Endothelial cell of umbilical vein (primary cell): ENCODE results near the gene CDK2. TPM values are rescaled to one million over a fixed set of nuclear protein-coding genes. Genes with fewer than 3 reads are reported as not detected.

Source experiments
- BruUV-seq: library from RNA; stranded (reverse); fragments of 400-500 nt; replicated peaks from 2 replicates; lab custom pipeline; 2021; lab: Mats Ljungman, UMichigan
- CTCF ChIA-PET: fragments of 300-600, 350-600 bp; sonication (Branson Sonifier 250); formaldehyde crosslinking; loops from one replicate; lab custom pipeline; 2021; ENCODE audit warnings: antibody characterized with exemption, inconsistent platforms; lab: Charles Lee
- POLR2A ChIA-PET: fragments of 300-600, 350-600 bp; sonication (Branson Sonifier 250); formaldehyde crosslinking; loops from one replicate; lab custom pipeline; 2021; ENCODE audit warnings: antibody characterized with exemption, inconsistent platforms; lab: Charles Lee
- DNase-seq: peaks from one replicate; pipeline ENCODE4 v3.0.0-alpha.2; 2011; ENCODE audit warnings: low read depth, low spot score
- FAIRE-seq: peaks from 2 replicates; lab custom pipeline; 2011; peaks lifted over from hg19 to GRCh38; lab: Jason Lieb, UNC
- H2AFZ ChIP-seq: 2 replicates; pipeline ENCODE4 v1.6.0; 2012; ENCODE audit warnings: low read depth, low read length, control low read depth, inconsistent platforms
- H3K27ac ChIP-seq: 2 replicates; pipeline ENCODE4 v1.5.1; 2011; ENCODE audit warnings: low read depth, mild to moderate bottlenecking, control low read depth, low read length, moderate library complexity; ENCODE audit not compliant: insufficient read depth
- H3K27me3 ChIP-seq, 2 experiments: 2 replicates each; pipeline versions ENCODE4 v1.6.0 to v1.6.1; 2011; ENCODE audit warnings: low read length in 2 of 2, mixed read lengths in 1 of 2; ENCODE audit not compliant: control insufficient read depth in 2 of 2, insufficient read depth in 2 of 2
- H3K36me3 ChIP-seq, 2 experiments: 2 replicates in 1 of 2; 3 replicates in 1 of 2; pipeline ENCODE4 v1.5.1; 2011; ENCODE audit warnings: low read length in 2 of 2, mild to moderate bottlenecking in 1 of 2, moderate library complexity in 1 of 2; ENCODE audit not compliant: control insufficient read depth in 2 of 2, insufficient read depth in 2 of 2; ENCODE audit errors: extremely low read depth in 1 of 2
- H3K4me1 ChIP-seq: 3 replicates; pipeline ENCODE4 v1.5.1; 2011; ENCODE audit warnings: mild to moderate bottlenecking, low read length; ENCODE audit not compliant: control insufficient read depth, insufficient read depth; ENCODE audit errors: extremely low read depth
- H3K4me2 ChIP-seq: 2 replicates; pipeline ENCODE4 v1.6.1; 2011; ENCODE audit warnings: low read length, control low read depth, mixed read lengths; ENCODE audit not compliant: insufficient read depth
- H3K4me3 ChIP-seq, 3 experiments: fragments of 200-600 bp in 1 of 3; sonication (generic), shearing (Covaris generic) in 1 of 3; replicated peaks in 1 of 3; 2 replicates each; pipeline ENCODE4 v1.5.1; 2011 to 2016; ENCODE audit warnings: control low read depth in 3 of 3, low read length in 3 of 3, mild to moderate bottlenecking in 2 of 3, inconsistent platforms in 1 of 3, low read depth in 1 of 3, moderate library complexity in 1 of 3; ENCODE audit not compliant: insufficient read depth in 1 of 3
- H3K79me2 ChIP-seq: 2 replicates; pipeline ENCODE4 v1.6.0; 2012; ENCODE audit warnings: low read length, inconsistent platforms; ENCODE audit not compliant: control insufficient read depth, insufficient read depth
- H3K9ac ChIP-seq: replicated peaks from 2 replicates; pipeline ENCODE3; 2011; ENCODE audit warnings: low read length, control low read depth; ENCODE audit not compliant: insufficient read depth; ENCODE audit errors: extremely low read depth
- H3K9me1 ChIP-seq: replicated peaks from 3 replicates; pipeline ENCODE4 v1.6.0; 2011; ENCODE audit warnings: mild to moderate bottlenecking, low read length; ENCODE audit not compliant: control insufficient read depth, insufficient read depth; ENCODE audit errors: extremely low read depth
- H3K9me3 ChIP-seq: replicated peaks from 2 replicates; pipeline ENCODE4 v1.5.1; 2012; ENCODE audit warnings: low read length, inconsistent platforms; ENCODE audit not compliant: control insufficient read depth, insufficient read depth
- H4K20me1 ChIP-seq: replicated peaks from 2 replicates; pipeline ENCODE3; 2011; ENCODE audit warnings: mild to moderate bottlenecking, low read length; ENCODE audit not compliant: control insufficient read depth, insufficient read depth; ENCODE audit errors: extremely low read depth
- CTCF ChIP-seq, 2 donors: IDR thresholded peaks; 1 replicate in 1 of 2; 2 replicates in 1 of 2; pipeline ENCODE4 v1.5.1; 2011; ENCODE audit warnings: low read length in 2 of 2, mild to moderate bottlenecking in 2 of 2, moderate library complexity in 2 of 2, control low read depth in 1 of 2, inconsistent platforms in 1 of 2, low read depth in 1 of 2; ENCODE audit not compliant: insufficient read depth in 1 of 2; ENCODE audit errors: extremely low read depth in 1 of 2
- EZH2 ChIP-seq: IDR thresholded peaks from 2 replicates; pipeline ENCODE4 v1.6.1; 2012; ENCODE audit warnings: borderline replicate concordance, low read depth, mild to moderate bottlenecking, moderate library complexity, low read length, inconsistent platforms; ENCODE audit not compliant: severe bottlenecking
- FOS ChIP-seq: IDR thresholded peaks from 2 replicates; pipeline ENCODE4 v1.6.1; 2011; ENCODE audit warnings: mild to moderate bottlenecking, low read length, moderate library complexity, borderline replicate concordance; ENCODE audit not compliant: insufficient read depth
- GATA2 ChIP-seq: IDR thresholded peaks from 2 replicates; pipeline ENCODE4 v1.7.0; 2011; ENCODE audit warnings: low read depth, mild to moderate bottlenecking, moderate library complexity, mixed read lengths, low read length; ENCODE audit not compliant: insufficient read length, insufficient read depth
- JUN ChIP-seq: IDR thresholded peaks from 2 replicates; pipeline ENCODE4 v1.6.1; 2011; ENCODE audit warnings: borderline replicate concordance, low read depth; ENCODE audit not compliant: insufficient read length, insufficient read depth
- MAX ChIP-seq: IDR thresholded peaks from 2 replicates; pipeline ENCODE4 v1.6.1; 2011; ENCODE audit not compliant: insufficient read depth, insufficient read length
- MYC ChIP-seq: IDR thresholded peaks from one replicate; pipeline ENCODE4 v1.6.1; 2011; ENCODE audit warnings: mild to moderate bottlenecking, low read depth, low read length
- POLR2A ChIP-seq: IDR thresholded peaks from 2 replicates; pipeline ENCODE4 v1.6.1; 2012; ENCODE audit warnings: low read depth, mild to moderate bottlenecking, control low read depth, low read length
- POLR2AphosphoS5 ChIP-seq: IDR thresholded peaks from 2 replicates; pipeline ENCODE4 v1.6.1; 2012; ENCODE audit warnings: low read depth, mild to moderate bottlenecking, control low read depth, low read length, moderate library complexity; ENCODE audit not compliant: insufficient read depth
- dilution Hi-C: fragments of 300-500 bp; cut with MboI; formaldehyde crosslinking; loops from one replicate; pipeline ENCODE4 v1.15.0; 2019; ENCODE audit warnings: low sequenced_read_pairs; ENCODE audit not compliant: extremely low pct_ligation_motif_present
- intact Hi-C: fragments of 100-400 bp; cut with micrococcal nuclease; formaldehyde crosslinking; loops from one replicate; pipeline ENCODE4 v1.10.0; 2022
- polyA plus RNA-seq, 4 experiments: library from polyadenylated mRNA; depleted of rRNA in 3 of 4; stranded (reverse) in 3 of 4; unstranded in 1 of 4; fragments of >200 nt; gene quantifications; 2 replicates each; pipeline versions ENCODE4 v1.2.1 to v1.2.3, GENCODE V29; 2011 to 2012; ENCODE audit warnings: missing spikeins in 1 of 4
- total RNA-seq: library from RNA; stranded (reverse); gene quantifications from 2 replicates; pipeline ENCODE4 v1.2.3, GENCODE V29; 2021

Gene CDK2
- total and polyA plus RNA-seq, 2 donors (not counting 3 experiments of a cell fraction or from before 2014, with no cell fraction given) = 46.7 to 69.8 TPM

DNA sequence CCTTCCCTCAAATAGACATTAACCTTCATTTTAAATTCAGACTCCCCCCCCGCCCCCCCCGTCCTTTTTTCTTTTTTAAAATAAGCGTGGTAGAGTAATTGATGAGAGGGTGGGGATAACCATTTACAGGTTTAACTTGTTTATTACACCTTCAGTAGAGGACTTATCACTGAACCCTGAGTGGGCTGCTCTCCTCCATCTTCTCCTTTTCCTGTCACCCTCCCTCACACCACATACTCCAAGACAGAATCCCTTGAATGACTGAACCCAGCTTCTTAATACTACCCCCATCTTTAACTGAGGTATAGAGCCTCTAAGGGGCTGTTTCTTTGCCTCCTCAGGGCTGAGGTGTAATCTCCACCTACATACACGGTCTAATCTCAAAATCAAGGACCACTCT is 50.6 kb downstream of the CDK2 start:
- BruUV-seq = no TSS peak
- dilution Hi-C loops = no loop called here
- TF ChIP-seq JUN (no peak), MAX (no peak), POLR2A (no peak), CTCF (IDR thresholded peaks at IDR 0.05; ENCODE audit: extremely low read depth in 1 of 2, insufficient read depth in 1 of 2, low read depth in 1 of 2, low read length in 2 of 2) (no peak), MYC (no peak)
- Histone ChIP-seq H3K36me3 (no peaks in the 10 kb centered on the region), H3K9me1 (no peaks in the 10 kb centered on the region), H4K20me1 (no peaks in the 10 kb centered on the region), H3K27ac (no peak overlapping the region), H3K9ac (no peak overlapping the region), H3K79me2 (no peaks in the 10 kb centered on the region), H3K9me3 (no peaks in the 10 kb centered on the region), H3K27me3 (no peaks in the 10 kb centered on the region), H3K4me1 (no peaks in the 10 kb centered on the region), H3K4me3 (no peak overlapping the region), H3K4me2 (no peak overlapping the region), H2AFZ (no peak overlapping the region)
- CTCF ChIA-PET = no interaction called here
- POLR2A ChIA-PET = no interaction called here
- no peak for DNase-seq
- intact Hi-C loops = no loop called here
- no peak for FAIRE-seq

DNA sequence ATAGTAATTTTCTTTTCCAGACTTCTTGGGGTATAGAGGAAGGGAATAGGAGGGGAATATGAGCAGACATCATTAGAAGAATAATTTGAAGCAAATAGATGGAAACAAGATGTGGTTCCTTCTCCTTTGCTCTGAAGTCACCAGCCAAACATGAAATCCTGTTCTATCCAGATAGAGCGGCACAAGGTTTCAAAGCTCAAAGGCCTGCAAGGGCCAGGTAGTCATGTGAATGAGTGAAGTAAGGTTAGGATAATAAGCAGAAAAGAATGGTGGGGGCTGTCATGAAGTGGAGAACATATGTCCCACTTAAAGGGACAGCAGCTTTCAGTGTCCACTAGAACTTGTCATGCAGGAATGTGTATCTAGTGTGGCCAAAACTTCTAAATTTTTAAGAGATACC is 51.7 kb downstream of the CDK2 start:
- H3K9me3 ChIP-seq = no peaks in the 10 kb centered on the region
- CTCF ChIA-PET = interaction anchor here (1.2 kb wide), 1 partner anchor 22 kb away, joined by 5 read pairs; no protein-coding TSS in a partner anchor
- H2AFZ ChIP-seq = no peak overlapping the region
- dilution Hi-C loops (no loop called here), intact Hi-C loops (no loop called here)
- TF ChIP-seq POLR2AphosphoS5 (no peak), FOS (no peak), CTCF (IDR thresholded peaks at IDR 0.05; ENCODE audit: extremely low read depth in 1 of 2, insufficient read depth in 1 of 2, low read depth in 1 of 2, low read length in 2 of 2) (no peak), EZH2 (no peak), JUN (no peak), MAX (no peak), POLR2A (no peak), MYC (no peak), GATA2 (no peak)
- H3K27ac ChIP-seq = no peak overlapping the region
- no peak overlapping the region for H3K4me2 ChIP-seq
- no peaks in the 10 kb centered on the region for H4K20me1 ChIP-seq
- DNase-seq (no peak), FAIRE-seq (no peak)
- H3K4me1 ChIP-seq = no peaks in the 10 kb centered on the region
- H3K4me3 ChIP-seq = no peak overlapping the region
- no TSS peak for BruUV-seq
- H3K9me1 ChIP-seq = no peaks in the 10 kb centered on the region
- no peaks in the 10 kb centered on the region for H3K79me2 ChIP-seq
- no peaks in the 10 kb centered on the region for H3K27me3 ChIP-seq
- H3K36me3 ChIP-seq = no peaks in the 10 kb centered on the region
- POLR2A ChIA-PET = no interaction called here
- no peak overlapping the region for H3K9ac ChIP-seq
